Gastrocnemius medialis (tissue), 4 donors: ENCODE measurements around the gene CDKN2AIP.

Experiments used
- POLR2A ChIP-seq, 2 donors: fragments of 450-650 bp; IDR thresholded peaks; one replicate each; pipeline ENCODE4 v1.6.1; 2017; ENCODE audit warnings: antibody characterized with exemption in 2 of 2, mild to moderate bottlenecking in 2 of 2, moderate library complexity in 2 of 2
- TF ChIP-seq, protein P1 (sequence below), 5 experiments: fragments of 450-650 bp in 3 of 5; fragments of 200-600 bp in 2 of 5; sonication (generic) in 2 of 5; IDR thresholded peaks in 4 of 5; conservative IDR thresholded peaks in 1 of 5; 1 replicate in 4 of 5; 2 replicates in 1 of 5; pipeline ENCODE4 v1.5.1; 2016 to 2019; ENCODE audit warnings: antibody characterized with exemption in 5 of 5, mild to moderate bottlenecking in 3 of 5, moderate library complexity in 3 of 5

DNA sequence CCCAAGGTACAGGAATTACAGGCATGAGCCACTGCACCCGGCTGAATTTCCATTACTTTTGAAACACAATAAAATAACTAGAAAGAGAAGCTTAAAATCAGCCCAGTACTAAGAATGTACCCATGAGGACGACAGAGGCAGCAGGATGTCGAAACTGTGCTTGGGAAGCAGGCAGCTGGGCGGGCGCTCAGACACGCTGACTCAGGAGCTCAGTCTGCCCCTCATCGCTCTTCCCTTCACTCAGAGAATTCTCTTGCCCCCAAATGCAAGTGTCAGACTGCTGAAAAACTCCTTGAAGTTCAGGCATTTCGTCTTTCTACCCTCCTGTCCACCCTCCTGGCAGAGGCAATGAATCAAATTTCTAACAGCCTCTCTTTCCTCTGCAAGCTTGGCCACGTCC, 41.0 kb upstream of the CDKN2AIP start:
- TF ChIP-seq, protein P1, sequence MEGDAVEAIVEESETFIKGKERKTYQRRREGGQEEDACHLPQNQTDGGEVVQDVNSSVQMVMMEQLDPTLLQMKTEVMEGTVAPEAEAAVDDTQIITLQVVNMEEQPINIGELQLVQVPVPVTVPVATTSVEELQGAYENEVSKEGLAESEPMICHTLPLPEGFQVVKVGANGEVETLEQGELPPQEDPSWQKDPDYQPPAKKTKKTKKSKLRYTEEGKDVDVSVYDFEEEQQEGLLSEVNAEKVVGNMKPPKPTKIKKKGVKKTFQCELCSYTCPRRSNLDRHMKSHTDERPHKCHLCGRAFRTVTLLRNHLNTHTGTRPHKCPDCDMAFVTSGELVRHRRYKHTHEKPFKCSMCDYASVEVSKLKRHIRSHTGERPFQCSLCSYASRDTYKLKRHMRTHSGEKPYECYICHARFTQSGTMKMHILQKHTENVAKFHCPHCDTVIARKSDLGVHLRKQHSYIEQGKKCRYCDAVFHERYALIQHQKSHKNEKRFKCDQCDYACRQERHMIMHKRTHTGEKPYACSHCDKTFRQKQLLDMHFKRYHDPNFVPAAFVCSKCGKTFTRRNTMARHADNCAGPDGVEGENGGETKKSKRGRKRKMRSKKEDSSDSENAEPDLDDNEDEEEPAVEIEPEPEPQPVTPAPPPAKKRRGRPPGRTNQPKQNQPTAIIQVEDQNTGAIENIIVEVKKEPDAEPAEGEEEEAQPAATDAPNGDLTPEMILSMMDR (IDR thresholded peaks at IDR 0.05 in 4 of 5, conservative IDR thresholded peaks at IDR 0.05 in 1 of 5) = no peak
- TF ChIP-seq POLR2A (IDR thresholded peaks at IDR 0.05) = no peak
